Peyer's patch (tissue), 4 donors: ENCODE results near the gene ECHDC3. TPM values are rescaled to one million over a fixed set of nuclear protein-coding genes. Genes with fewer than 3 reads are reported as not detected.

Source experiments
- DNase-seq, 3 donors: peaks; one replicate each; pipeline ENCODE4 v3.0.0-alpha.2; 2017 to 2019
- H3K27ac ChIP-seq, 4 donors: fragments of 200-600 bp; sonication (generic); one replicate each; pipeline ENCODE4 v1.5.1; 2016 to 2019
- H3K27me3 ChIP-seq, 2 donors: fragments of 200-600 bp; sonication (generic); one replicate each; pipeline ENCODE4 v1.5.1; 2019
- H3K36me3 ChIP-seq, 3 donors: fragments of 200-600 bp; sonication (generic); one replicate each; pipeline ENCODE4 v1.5.1; 2016 to 2019
- H3K4me1 ChIP-seq, 4 donors: fragments of 200-600 bp; sonication (generic); one replicate each; pipeline ENCODE4 v1.5.1; 2016 to 2019
- H3K4me3 ChIP-seq, 4 donors: fragments of 200-600 bp; sonication (generic); 1 replicate in 3 of 4; 2 replicates in 1 of 4; pipeline ENCODE4 v1.5.1; 2016 to 2019; ENCODE audit warnings: mild to moderate bottlenecking in 1 of 4
- H3K9me3 ChIP-seq, 4 donors: fragments of 200-600 bp; sonication (generic); one replicate each; pipeline ENCODE4 v1.5.1; 2016 to 2019; ENCODE audit warnings: mild to moderate bottlenecking in 1 of 4
- POLR2A ChIP-seq, 2 donors: fragments of 450-650 bp; IDR thresholded peaks; one replicate each; pipeline ENCODE4 v1.5.1; 2017; ENCODE audit warnings: antibody characterized with exemption in 2 of 2, mild to moderate bottlenecking in 2 of 2, moderate library complexity in 2 of 2
- total RNA-seq, 4 donors: library from RNA; depleted of rRNA; stranded (reverse); fragments of >200 nt; gene quantifications; one replicate each; pipeline ENCODE4 v1.1.0, GENCODE V29; 2016
- TF ChIP-seq, protein P1 (sequence below), 6 experiments: fragments of 450-650 bp in 4 of 6; fragments of 200-600 bp in 2 of 6; sonication (generic) in 1 of 6; IDR thresholded peaks; one replicate each; pipeline ENCODE4 v1.5.1; 2017 to 2019; ENCODE audit warnings: antibody characterized with exemption in 6 of 6, mild to moderate bottlenecking in 3 of 6, moderate library complexity in 1 of 6

Gene ECHDC3
- total RNA-seq, 4 donors from 2014 or later: 2.0 to 16.5 (median 6.1) TPM

DNA sequence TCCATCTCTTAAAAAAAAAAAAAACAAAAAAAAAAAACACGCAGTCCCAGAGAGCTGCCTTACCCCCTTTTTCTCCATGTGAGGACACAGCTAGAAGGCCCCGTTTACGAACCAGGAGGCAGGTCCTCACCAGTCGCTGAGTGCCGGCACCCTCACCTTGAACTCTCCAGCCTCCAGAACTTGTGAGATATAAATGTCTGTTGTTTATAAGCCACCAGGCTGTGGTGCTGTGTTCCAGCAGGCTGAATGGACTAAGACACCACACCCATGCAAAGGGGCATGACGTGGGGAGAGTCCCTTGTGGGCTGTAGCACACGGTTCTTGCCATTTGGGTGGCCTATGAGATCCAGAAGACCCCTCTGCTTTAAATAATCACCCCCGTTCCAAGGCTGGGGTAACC is 17.2 kb downstream of the ECHDC3 start:
- no peak overlapping the region for H3K4me3 ChIP-seq
- H3K36me3 ChIP-seq: no peaks in the 10 kb centered on the region
- H3K27ac ChIP-seq: no peak overlapping the region
- no peak for TF ChIP-seq POLR2A (IDR thresholded peaks at IDR 0.05)
- TF ChIP-seq, protein P1, sequence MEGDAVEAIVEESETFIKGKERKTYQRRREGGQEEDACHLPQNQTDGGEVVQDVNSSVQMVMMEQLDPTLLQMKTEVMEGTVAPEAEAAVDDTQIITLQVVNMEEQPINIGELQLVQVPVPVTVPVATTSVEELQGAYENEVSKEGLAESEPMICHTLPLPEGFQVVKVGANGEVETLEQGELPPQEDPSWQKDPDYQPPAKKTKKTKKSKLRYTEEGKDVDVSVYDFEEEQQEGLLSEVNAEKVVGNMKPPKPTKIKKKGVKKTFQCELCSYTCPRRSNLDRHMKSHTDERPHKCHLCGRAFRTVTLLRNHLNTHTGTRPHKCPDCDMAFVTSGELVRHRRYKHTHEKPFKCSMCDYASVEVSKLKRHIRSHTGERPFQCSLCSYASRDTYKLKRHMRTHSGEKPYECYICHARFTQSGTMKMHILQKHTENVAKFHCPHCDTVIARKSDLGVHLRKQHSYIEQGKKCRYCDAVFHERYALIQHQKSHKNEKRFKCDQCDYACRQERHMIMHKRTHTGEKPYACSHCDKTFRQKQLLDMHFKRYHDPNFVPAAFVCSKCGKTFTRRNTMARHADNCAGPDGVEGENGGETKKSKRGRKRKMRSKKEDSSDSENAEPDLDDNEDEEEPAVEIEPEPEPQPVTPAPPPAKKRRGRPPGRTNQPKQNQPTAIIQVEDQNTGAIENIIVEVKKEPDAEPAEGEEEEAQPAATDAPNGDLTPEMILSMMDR (IDR thresholded peaks at IDR 0.05): no peak
- H3K9me3 ChIP-seq: no peaks in the 10 kb centered on the region
- H3K27me3 ChIP-seq: no peaks in the 10 kb centered on the region
- H3K4me1 ChIP-seq: peaks cover 0 to 13% (median 2%) of the 10 kb centered on the region in 4 donors
- DNase-seq: no peak

DNA sequence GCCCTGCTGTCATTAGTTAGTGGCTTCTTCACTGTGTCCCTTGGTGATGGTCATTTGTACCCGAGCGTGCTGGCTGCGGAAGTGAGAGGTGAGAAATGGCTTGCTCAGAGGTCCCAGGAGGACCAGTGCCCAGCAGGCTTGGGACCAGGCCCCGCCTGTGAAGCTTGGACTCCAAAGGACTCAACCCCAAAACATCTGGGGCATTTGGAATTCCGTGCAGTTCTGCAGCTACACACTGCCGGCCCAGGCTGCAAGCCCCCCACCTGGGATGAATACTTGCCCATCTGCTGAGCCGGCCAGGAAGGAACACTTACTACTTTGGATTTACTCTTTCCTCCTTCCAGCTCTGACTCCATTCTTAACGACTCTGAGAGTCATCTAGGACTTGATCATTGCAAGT is 18.0 kb downstream of the ECHDC3 start:
- no peak for DNase-seq
- no peak for TF ChIP-seq POLR2A (IDR thresholded peaks at IDR 0.05)
- TF ChIP-seq, protein P1 (IDR thresholded peaks at IDR 0.05): no peak
- Histone ChIP-seq H3K27me3 (no peaks in the 10 kb centered on the region), H3K4me3 (no peak overlapping the region), H3K36me3 (no peaks in the 10 kb centered on the region), H3K4me1 (peaks cover 0 to 13% (median 2%) of the 10 kb centered on the region in 4 donors), H3K9me3 (no peaks in the 10 kb centered on the region), H3K27ac (no peak overlapping the region)

DNA sequence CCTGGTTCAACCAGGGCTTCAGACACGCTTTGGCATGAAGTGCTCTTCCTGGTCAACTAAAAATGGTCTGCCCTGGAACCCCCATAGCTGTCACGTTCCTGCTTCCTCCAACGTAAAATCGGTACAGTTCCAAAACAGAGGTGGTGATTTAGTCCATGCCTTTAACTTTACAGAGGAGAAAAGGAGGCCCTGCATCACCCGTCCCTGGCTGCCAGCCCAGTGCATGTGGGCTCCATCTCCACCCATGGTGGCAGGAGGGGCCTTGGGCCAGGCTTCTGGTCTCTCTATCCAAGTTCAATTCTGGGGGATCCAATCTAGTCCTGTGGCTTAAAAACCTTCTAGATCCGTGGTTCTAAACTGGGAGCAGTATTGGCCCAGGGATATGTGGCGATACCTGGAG is 18.7 kb downstream of the ECHDC3 start:
- Histone ChIP-seq H3K27me3 (no peaks in the 10 kb centered on the region), H3K27ac (no peak overlapping the region), H3K9me3 (no peaks in the 10 kb centered on the region), H3K36me3 (no peaks in the 10 kb centered on the region), H3K4me3 (no peak overlapping the region), H3K4me1 (peaks cover 0 to 13% (median 2%) of the 10 kb centered on the region in 4 donors)
- no peak for TF ChIP-seq POLR2A (IDR thresholded peaks at IDR 0.05)
- TF ChIP-seq, protein P1 (IDR thresholded peaks at IDR 0.05): no peak
- no peak for DNase-seq

DNA sequence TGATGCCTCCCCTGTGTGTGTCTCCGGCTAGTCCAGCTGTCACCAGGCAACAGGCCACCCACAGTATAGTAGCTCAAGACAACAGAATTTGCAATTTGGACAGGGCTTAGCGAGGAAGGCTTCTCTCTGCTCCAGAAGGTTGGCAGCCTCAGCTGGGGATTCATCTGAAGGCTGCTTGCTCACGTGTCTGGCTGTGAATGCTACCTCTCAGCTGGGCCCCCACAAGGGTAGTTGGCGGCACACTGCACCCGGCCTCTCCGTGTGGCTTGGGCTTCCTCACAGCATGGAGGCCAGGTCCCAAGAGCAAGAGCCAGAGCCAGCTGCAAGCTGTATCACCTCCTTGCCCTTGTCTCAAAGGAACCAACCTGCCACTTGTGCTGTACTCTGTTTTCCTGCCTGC is 19.2 kb downstream of the ECHDC3 start:
- no peak for DNase-seq
- no peak overlapping the region for H3K27ac ChIP-seq
- peaks cover 0 to 13% (median 2%) of the 10 kb centered on the region in 4 donors for H3K4me1 ChIP-seq
- TF ChIP-seq, protein P1 (IDR thresholded peaks at IDR 0.05): no peak
- no peak for TF ChIP-seq POLR2A (IDR thresholded peaks at IDR 0.05)
- no peak overlapping the region for H3K4me3 ChIP-seq
- no peaks in the 10 kb centered on the region for H3K36me3 ChIP-seq
- H3K27me3 ChIP-seq: no peaks in the 10 kb centered on the region
- H3K9me3 ChIP-seq: no peaks in the 10 kb centered on the region

DNA sequence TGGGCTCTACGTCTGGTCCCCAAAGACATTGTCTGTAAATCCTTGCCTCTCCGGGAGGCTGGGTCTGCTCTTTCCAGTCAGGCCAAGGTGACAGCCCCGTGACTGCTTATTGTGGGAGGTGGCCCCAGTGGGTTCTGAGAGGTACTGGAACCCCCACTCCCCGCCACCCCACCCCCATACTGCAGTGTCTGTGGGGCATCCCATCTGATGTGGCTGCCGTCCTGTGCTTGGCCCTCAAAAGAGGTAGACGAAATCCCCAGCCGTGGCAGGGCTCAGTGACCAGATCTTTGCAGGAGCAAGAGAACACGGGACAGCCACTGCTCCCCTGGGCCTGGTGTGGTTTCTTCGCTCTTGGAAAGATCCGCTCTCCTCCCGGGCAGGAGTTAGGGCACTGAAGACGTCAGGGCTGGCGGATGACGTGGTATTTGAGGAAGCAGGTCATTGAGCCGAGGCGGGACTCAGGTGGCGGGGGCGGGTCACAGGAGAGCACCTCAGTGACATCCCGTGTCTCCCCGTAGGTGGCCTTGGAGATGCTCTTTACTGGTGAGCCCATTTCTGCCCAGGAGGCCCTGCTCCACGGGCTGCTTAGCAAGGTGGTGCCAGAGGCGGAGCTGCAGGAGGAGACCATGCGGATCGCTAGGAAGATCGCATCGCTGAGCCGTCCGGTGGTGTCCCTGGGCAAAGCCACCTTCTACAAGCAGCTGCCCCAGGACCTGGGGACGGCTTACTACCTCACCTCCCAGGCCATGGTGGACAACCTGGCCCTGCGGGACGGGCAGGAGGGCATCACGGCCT is 20.7 kb downstream of the ECHDC3 start:
- DNase-seq: no peak
- Histone ChIP-seq H3K4me3 (no peak overlapping the region), H3K36me3 (no peaks in the 10 kb centered on the region), H3K27me3 (no peaks in the 10 kb centered on the region), H3K4me1 (peaks cover 0 to 6% (median 1%) of the 10 kb centered on the region in 4 donors), H3K9me3 (no peaks in the 10 kb centered on the region), H3K27ac (no peak overlapping the region)
- TF ChIP-seq POLR2A (IDR thresholded peaks at IDR 0.05): no peak
- TF ChIP-seq, protein P1 (IDR thresholded peaks at IDR 0.05): no peak
